ENCODE measurements around the gene KLHL22.
"Not testable (repeated sequence)": the region's sequence is repeated elsewhere in the genome, so short reads cannot be mapped to it uniquely, and the experiment has no call there.

Gene KLHL22

GRCh38 chr22:20420157-20420842, 75.3 kb downstream of the KLHL22 start:
- no peak overlapping the region for H3K4me2 ChIP-seq (ENCODE audit: insufficient read depth, low read length)
- no peak for TF ChIP-seq EZH2 (IDR thresholded peaks at IDR 0.05; ENCODE audit: borderline replicate concordance, low read depth, low read length, severe bottlenecking)
- TF ChIP-seq, protein P1, sequence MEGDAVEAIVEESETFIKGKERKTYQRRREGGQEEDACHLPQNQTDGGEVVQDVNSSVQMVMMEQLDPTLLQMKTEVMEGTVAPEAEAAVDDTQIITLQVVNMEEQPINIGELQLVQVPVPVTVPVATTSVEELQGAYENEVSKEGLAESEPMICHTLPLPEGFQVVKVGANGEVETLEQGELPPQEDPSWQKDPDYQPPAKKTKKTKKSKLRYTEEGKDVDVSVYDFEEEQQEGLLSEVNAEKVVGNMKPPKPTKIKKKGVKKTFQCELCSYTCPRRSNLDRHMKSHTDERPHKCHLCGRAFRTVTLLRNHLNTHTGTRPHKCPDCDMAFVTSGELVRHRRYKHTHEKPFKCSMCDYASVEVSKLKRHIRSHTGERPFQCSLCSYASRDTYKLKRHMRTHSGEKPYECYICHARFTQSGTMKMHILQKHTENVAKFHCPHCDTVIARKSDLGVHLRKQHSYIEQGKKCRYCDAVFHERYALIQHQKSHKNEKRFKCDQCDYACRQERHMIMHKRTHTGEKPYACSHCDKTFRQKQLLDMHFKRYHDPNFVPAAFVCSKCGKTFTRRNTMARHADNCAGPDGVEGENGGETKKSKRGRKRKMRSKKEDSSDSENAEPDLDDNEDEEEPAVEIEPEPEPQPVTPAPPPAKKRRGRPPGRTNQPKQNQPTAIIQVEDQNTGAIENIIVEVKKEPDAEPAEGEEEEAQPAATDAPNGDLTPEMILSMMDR (IDR thresholded peaks at IDR 0.05; ENCODE audit: borderline replicate concordance, extremely low read depth, low read length, poor library complexity, severe bottlenecking): no peak
- peaks cover 22% of the 10 kb centered on the region for H3K4me1 ChIP-seq (ENCODE audit: insufficient read depth, low read length)

GRCh38 chr22:20419664-20419951, 76.0 kb downstream of the KLHL22 start:
- ATAC-seq (ENCODE audit: insufficient read depth, low read depth) (no peak), DNase-seq (no peak)
- Histone ChIP-seq H3K27me3 (ENCODE audit: insufficient read depth, low read length, poor library complexity) (no peaks in the 10 kb centered on the region), H3K27ac (ENCODE audit: low read length) (no peak overlapping the region), H3K9ac (ENCODE audit: low read depth, low read length) (no peak overlapping the region), H3K4me2 (ENCODE audit: insufficient read depth, low read length) (no peak overlapping the region), H3K79me2 (ENCODE audit: insufficient read depth, low read length) (no peaks in the 10 kb centered on the region), H4K20me1 (ENCODE audit: insufficient read depth, low read length) (0 out of 2 replicates have a peak, but pooled peaks cover 5% of the 10 kb centered on the region), H3K36me3 (ENCODE audit: insufficient read depth, low read length) (no peaks in the 10 kb centered on the region), H3K9me3 (ENCODE audit: insufficient read depth, low read length, severe bottlenecking) (no peaks in the 10 kb centered on the region), H3K4me3 (ENCODE audit: low read depth in 1 of 2, low read length in 2 of 2) (no peak overlapping the region), H3K4me1 (ENCODE audit: insufficient read depth, low read length) (peaks cover 22% of the 10 kb centered on the region), H2AFZ (ENCODE audit: low read depth, low read length) (no peak overlapping the region)
- TF ChIP-seq, protein P1 (IDR thresholded peaks at IDR 0.05; ENCODE audit: borderline replicate concordance, extremely low read depth, low read length, poor library complexity, severe bottlenecking): no peak
- TF ChIP-seq EZH2 (IDR thresholded peaks at IDR 0.05; ENCODE audit: borderline replicate concordance, low read depth, low read length, severe bottlenecking): no peak

More at GRCh38 chr22:20420157-20420842, 75.3 kb downstream of the KLHL22 start:
- ATAC-seq (ENCODE audit: insufficient read depth, low read depth): no peak
- Histone ChIP-seq H3K9ac (ENCODE audit: low read depth, low read length) (no peak overlapping the region), H3K4me3 (ENCODE audit: low read depth in 1 of 2, low read length in 2 of 2) (no peak overlapping the region), H2AFZ (ENCODE audit: low read depth, low read length) (no peak overlapping the region), H3K27me3 (ENCODE audit: insufficient read depth, low read length, poor library complexity) (no peaks in the 10 kb centered on the region), H4K20me1 (ENCODE audit: insufficient read depth, low read length) (0 out of 2 replicates have a peak, but pooled peaks cover 5% of the 10 kb centered on the region), H3K79me2 (ENCODE audit: insufficient read depth, low read length) (no peaks in the 10 kb centered on the region), H3K9me3 (ENCODE audit: insufficient read depth, low read length, severe bottlenecking) (no peaks in the 10 kb centered on the region), H3K27ac (ENCODE audit: low read length) (no peak overlapping the region), H3K36me3 (ENCODE audit: insufficient read depth, low read length) (no peaks in the 10 kb centered on the region)
- DNase-seq: no peak

GRCh38 chr22:20418211-20418788, 77.3 kb downstream of the KLHL22 start:
- Histone ChIP-seq H3K9ac (ENCODE audit: low read depth, low read length) (peak overlapping the region; percentile 25), H3K36me3 (ENCODE audit: insufficient read depth, low read length) (no peaks in the 10 kb centered on the region), H3K4me2 (ENCODE audit: insufficient read depth, low read length) (peak overlapping the region; percentile 64), H2AFZ (ENCODE audit: low read depth, low read length) (peak overlapping the region; percentile 76), H3K79me2 (ENCODE audit: insufficient read depth, low read length) (no peaks in the 10 kb centered on the region), H3K27ac (ENCODE audit: low read length) (no peak overlapping the region), H3K4me1 (ENCODE audit: insufficient read depth, low read length) (peaks cover 22% of the 10 kb centered on the region), H3K4me3 (ENCODE audit: low read depth in 1 of 2, low read length in 2 of 2) (peak overlapping the region in 1 of 2 experiments; percentile 46; a peak in 2 of 4 replicates), H3K9me3 (ENCODE audit: insufficient read depth, low read length, severe bottlenecking) (no peaks in the 10 kb centered on the region), H4K20me1 (ENCODE audit: insufficient read depth, low read length) (0 out of 2 replicates have a peak, but pooled peaks cover 2% of the 10 kb centered on the region), H3K27me3 (ENCODE audit: insufficient read depth, low read length, poor library complexity) (no peaks in the 10 kb centered on the region)
- TF ChIP-seq, protein P1 (IDR thresholded peaks at IDR 0.05; ENCODE audit: borderline replicate concordance, extremely low read depth, low read length, poor library complexity, severe bottlenecking): peak; percentile 87
- TF ChIP-seq EZH2 (IDR thresholded peaks at IDR 0.05; ENCODE audit: borderline replicate concordance, low read depth, low read length, severe bottlenecking): no peak
- ATAC-seq (ENCODE audit: insufficient read depth, low read depth) (peak; percentile 63), DNase-seq (peak; percentile 68)

GRCh38 chr22:20415699-20416098, 79.9 kb downstream of the KLHL22 start:
- H2AFZ ChIP-seq (ENCODE audit: low read depth, low read length); H3K79me2 ChIP-seq (ENCODE audit: insufficient read depth, low read length); DNase-seq; H3K36me3 ChIP-seq (ENCODE audit: insufficient read depth, low read length); H4K20me1 ChIP-seq (ENCODE audit: insufficient read depth, low read length); H3K27me3 ChIP-seq (ENCODE audit: insufficient read depth, low read length, poor library complexity); ATAC-seq (ENCODE audit: insufficient read depth, low read depth); H3K4me3 ChIP-seq (ENCODE audit: low read depth in 1 of 2, low read length in 2 of 2); H3K9me3 ChIP-seq (ENCODE audit: insufficient read depth, low read length, severe bottlenecking); H3K9ac ChIP-seq (ENCODE audit: low read depth, low read length); H3K4me2 ChIP-seq (ENCODE audit: insufficient read depth, low read length); H3K27ac ChIP-seq (ENCODE audit: low read length): not testable (repeated sequence)
- H3K4me1 ChIP-seq (ENCODE audit: insufficient read depth, low read length): peaks cover 11% of the 10 kb centered on the region

- H3K36me3 ChIP-seq (ENCODE audit: insufficient read depth, low read length); H2AFZ ChIP-seq (ENCODE audit: low read depth, low read length); H3K27ac ChIP-seq (ENCODE audit: low read length); H3K9ac ChIP-seq (ENCODE audit: low read depth, low read length); DNase-seq; H3K4me3 ChIP-seq (ENCODE audit: low read depth in 1 of 2, low read length in 2 of 2); H3K4me2 ChIP-seq (ENCODE audit: insufficient read depth, low read length); H3K27me3 ChIP-seq (ENCODE audit: insufficient read depth, low read length, poor library complexity); H4K20me1 ChIP-seq (ENCODE audit: insufficient read depth, low read length); ATAC-seq (ENCODE audit: insufficient read depth, low read depth); H3K79me2 ChIP-seq (ENCODE audit: insufficient read depth, low read length); H3K9me3 ChIP-seq (ENCODE audit: insufficient read depth, low read length, severe bottlenecking): not testable (repeated sequence)
- H3K4me1 ChIP-seq (ENCODE audit: insufficient read depth, low read length): peaks cover 11% of the 10 kb centered on the region
These were observed 80.4 kb downstream of the KLHL22 start for GRCh38 chr22:20415241-20415640.

All from DND-41 (cell line).